Measurements from ENCODE around the gene MTG2. TPM values are rescaled to one million over a fixed set of nuclear protein-coding genes. Genes with fewer than 3 reads are reported as not detected.

Gene MTG2
- total and polyA plus RNA-seq, 2 of the 13 experiments (the other 11 are each of a cell fraction or from before 2014, with no cell fraction given) = 20.4 to 37.8 TPM

DNA sequence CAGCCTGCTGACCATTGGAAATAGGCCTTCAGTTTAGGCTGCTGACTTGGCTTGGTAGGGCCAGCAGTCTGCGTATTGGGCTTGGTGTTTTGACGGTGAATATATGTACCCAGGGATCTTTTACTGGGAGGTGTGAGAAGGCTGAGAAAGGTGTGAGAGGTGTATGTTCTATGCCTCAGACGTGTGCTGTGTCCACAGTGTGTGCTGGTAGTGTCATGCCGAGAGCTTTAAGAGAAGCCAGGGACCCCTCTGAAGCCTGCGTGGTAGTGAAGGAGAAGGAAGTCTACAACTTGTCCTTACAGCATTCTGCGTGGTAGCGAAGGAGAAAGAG is 37.2 kb upstream of the MTG2 start:
- POLR2A ChIA-PET = interaction anchor here (1.3 to 2.5 kb wide), 6 partner anchors 10 to 125 kb away, joined by 3 to 13 read pairs (median 4); partner anchors contain the start of genes LSM14B and MTG2
- CTCF ChIA-PET (ENCODE audit: low intra/inter-chr PET ratio, low total read pairs) = interaction anchor here (1.4 kb wide), 1 partner anchor 12 kb away, joined by 3 read pairs; no protein-coding TSS in a partner anchor
- Histone ChIP-seq H3K9me3 (ENCODE audit: low read length) (no peaks in the 10 kb centered on the region), H3K4me2 (ENCODE audit: low read depth, low read length) (peak overlapping the region; percentile 96), H3K27me3 (ENCODE audit: control insufficient read depth in 1 of 2, insufficient read depth in 2 of 2, low read length in 2 of 2) (no peaks in the 10 kb centered on the region; a peak in 1 of 5 replicates), H4K20me1 (ENCODE audit: insufficient read depth, low read length) (peaks cover 63% of the 10 kb centered on the region), H3K27ac (ENCODE audit: extremely low read length, insufficient read depth, low read length) (peak overlapping the region; percentile 70), H3K9ac (ENCODE audit: insufficient read depth, low read depth, low read length) (peak overlapping the region; percentile 76), H2AFZ (ENCODE audit: low read length) (no peak overlapping the region), H3K79me2 (ENCODE audit: insufficient read depth, low read length) (peaks cover 90% of the 10 kb centered on the region), H3K4me1 (ENCODE audit: insufficient read depth, low read length) (peaks cover 74% of the 10 kb centered on the region), H3K4me3 (replicated peaks in 1 of 3; ENCODE audit: insufficient read depth in 1 of 3, low read depth in 2 of 3, low read length in 3 of 3) (peak overlapping the region in 2 of 3 experiments; percentile 68 to 87; a peak in 3 of 6 replicates), H3K36me3 (replicated peaks in 1 of 2; ENCODE audit: control insufficient read depth in 1 of 2, insufficient read depth in 2 of 2, low read length in 2 of 2) (peaks cover 3% of the 10 kb centered on the region in 2 experiments; a peak in 3 of 5 replicates)
- in situ Hi-C loops (cut with HindIII; ENCODE audit: extremely low pct_ligation_motif_present, low pct_unique_long_range_greater_than_20kb) = no loop called here
- intact Hi-C loops (cut with micrococcal nuclease; ENCODE audit: unreplicated experiment) = no loop called here
- ATAC-seq (no peak), FAIRE-seq (no peak), DNase-seq (ENCODE audit: low spot score) (no peak)
- no TSS peak for BruUV-seq (replicated peaks)
- 67% methylated on average over 7 of the region's 7 CpGs for WGBS (ENCODE audit: low lambda C conversion rate)
- TF ChIP-seq ZNF468 (CRISPR knock-in tag; IDR thresholded peaks at IDR 0.05) (0 out of 2 replicates have a peak, but pooled peaks have one; percentile 89), GLI4 (CRISPR knock-in tag; IDR thresholded peaks at IDR 0.05; ENCODE audit: borderline replicate concordance) (0 out of 2 replicates have a peak, but pooled peaks have one; percentile 2), JUNB (CRISPR knock-in tag; IDR thresholded peaks at IDR 0.05; ENCODE audit: borderline replicate concordance) (no peak), ZNF616 (CRISPR knock-in tag; IDR thresholded peaks at IDR 0.05; ENCODE audit: low read depth) (0 out of 2 replicates have a peak, but pooled peaks have one; percentile 14), ZNF761 (CRISPR knock-in tag; conservative IDR thresholded peaks at IDR 0.05) (0 out of 2 replicates have a peak, but pooled peaks have one; percentile 16), DMTF1 (CRISPR knock-in tag; IDR thresholded peaks at IDR 0.05) (0 out of 2 replicates have a peak, but pooled peaks have one; percentile 73), MED1 (CRISPR knock-in tag; IDR thresholded peaks at IDR 0.05) (no peak), TAF1 (CRISPR knock-in tag; IDR thresholded peaks at IDR 0.05) (peak; percentile 0; the same call in 1 of the 2 replicates), ZFP36 (IDR thresholded peaks at IDR 0.05; ENCODE audit: borderline replicate concordance, low read depth, low read length, partially characterized antibody) (no peak), MAFK (conservative IDR thresholded peaks at IDR 0.05 in 1 of 2, IDR thresholded peaks at IDR 0.05 in 1 of 2; ENCODE audit: low read length in 2 of 2) (0 out of 4 replicates have a peak, but pooled peaks of 1 of the 2 experiments have one; percentile 5), ZNF501 (CRISPR knock-in tag; IDR thresholded peaks at IDR 0.05) (peak; percentile 75)
- TF ChIP-seq, protein P1, sequence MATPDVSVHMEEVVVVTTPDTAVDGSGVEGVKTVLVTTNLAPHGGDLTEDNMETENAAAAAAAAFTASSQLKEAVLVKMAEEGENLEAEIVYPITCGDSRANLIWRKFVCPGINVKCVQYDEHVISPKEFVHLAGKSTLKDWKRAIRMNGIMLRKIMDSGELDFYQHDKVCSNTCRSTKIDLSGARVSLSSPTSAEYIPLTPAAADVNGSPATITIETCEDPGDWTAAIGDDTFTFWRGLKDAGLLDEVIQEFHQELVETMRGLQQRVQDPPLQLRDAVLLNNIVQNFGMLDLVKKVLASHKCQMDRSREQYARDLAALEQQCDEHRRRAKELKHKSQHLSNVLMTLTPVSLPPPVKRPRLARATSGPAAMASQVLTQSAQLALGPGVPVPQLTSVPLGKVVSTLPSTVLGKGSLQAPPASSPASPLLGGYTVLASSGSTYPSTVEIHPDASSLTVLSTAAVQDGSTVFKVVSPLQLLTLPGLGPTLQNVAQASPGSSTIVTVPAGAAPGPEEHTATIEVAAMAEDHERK (CRISPR knock-in tag; IDR thresholded peaks at IDR 0.05; ENCODE audit: low read depth) = no peak
- TF ChIP-seq, protein P2, sequence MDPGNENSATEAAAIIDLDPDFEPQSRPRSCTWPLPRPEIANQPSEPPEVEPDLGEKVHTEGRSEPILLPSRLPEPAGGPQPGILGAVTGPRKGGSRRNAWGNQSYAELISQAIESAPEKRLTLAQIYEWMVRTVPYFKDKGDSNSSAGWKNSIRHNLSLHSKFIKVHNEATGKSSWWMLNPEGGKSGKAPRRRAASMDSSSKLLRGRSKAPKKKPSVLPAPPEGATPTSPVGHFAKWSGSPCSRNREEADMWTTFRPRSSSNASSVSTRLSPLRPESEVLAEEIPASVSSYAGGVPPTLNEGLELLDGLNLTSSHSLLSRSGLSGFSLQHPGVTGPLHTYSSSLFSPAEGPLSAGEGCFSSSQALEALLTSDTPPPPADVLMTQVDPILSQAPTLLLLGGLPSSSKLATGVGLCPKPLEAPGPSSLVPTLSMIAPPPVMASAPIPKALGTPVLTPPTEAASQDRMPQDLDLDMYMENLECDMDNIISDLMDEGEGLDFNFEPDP (CRISPR knock-in tag; conservative IDR thresholded peaks at IDR 0.05) = 0 out of 2 replicates have a peak, but pooled peaks have one; percentile 6
- TF ChIP-seq, protein P3, sequence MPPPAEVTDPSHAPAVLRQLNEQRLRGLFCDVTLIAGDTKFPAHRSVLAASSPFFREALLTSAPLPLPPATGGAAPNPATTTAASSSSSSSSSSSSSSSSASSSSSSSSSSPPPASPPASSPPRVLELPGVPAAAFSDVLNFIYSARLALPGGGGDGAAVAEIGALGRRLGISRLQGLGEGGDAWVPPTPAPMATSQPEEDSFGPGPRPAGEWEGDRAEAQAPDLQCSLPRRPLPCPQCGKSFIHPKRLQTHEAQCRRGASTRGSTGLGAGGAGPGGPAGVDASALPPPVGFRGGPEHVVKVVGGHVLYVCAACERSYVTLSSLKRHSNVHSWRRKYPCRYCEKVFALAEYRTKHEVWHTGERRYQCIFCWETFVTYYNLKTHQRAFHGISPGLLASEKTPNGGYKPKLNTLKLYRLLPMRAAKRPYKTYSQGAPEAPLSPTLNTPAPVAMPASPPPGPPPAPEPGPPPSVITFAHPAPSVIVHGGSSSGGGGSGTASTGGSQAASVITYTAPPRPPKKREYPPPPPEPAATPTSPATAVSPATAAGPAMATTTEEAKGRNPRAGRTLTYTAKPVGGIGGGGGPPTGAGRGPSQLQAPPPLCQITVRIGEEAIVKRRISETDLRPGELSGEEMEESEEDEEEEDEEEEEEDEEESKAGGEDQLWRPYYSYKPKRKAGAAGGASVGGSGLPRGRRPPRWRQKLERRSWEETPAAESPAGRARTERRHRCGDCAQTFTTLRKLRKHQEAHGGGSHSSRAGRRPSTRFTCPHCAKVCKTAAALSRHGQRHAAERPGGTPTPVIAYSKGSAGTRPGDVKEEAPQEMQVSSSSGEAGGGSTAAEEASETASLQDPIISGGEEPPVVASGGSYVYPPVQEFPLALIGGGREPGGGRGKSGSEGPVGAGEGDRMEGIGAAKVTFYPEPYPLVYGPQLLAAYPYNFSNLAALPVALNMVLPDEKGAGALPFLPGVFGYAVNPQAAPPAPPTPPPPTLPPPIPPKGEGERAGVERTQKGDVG (CRISPR knock-in tag; IDR thresholded peaks at IDR 0.05; ENCODE audit: borderline replicate concordance) = no peak

Data from HepG2 (cell line).